A673 (cell line): ENCODE data around the gene ZNF212.

Source experiments
- EZH2 ChIP-seq: fragments of 200-600 bp; sonication (generic); IDR thresholded peaks from 2 replicates; pipeline ENCODE4 v1.6.1; 2017; ENCODE audit warnings: borderline replicate concordance, low read depth, mild to moderate bottlenecking, mixed read lengths, antibody characterized with exemption, low read length; ENCODE audit not compliant: poor library complexity, severe bottlenecking
- TF ChIP-seq, protein P1 (sequence below): fragments of 300-800, 200-600 bp; sonication (generic); conservative IDR thresholded peaks from 2 replicates; pipeline ENCODE4 v1.5.1; 2017; ENCODE audit warnings: low read depth, mild to moderate bottlenecking, antibody characterized with exemption, low read length, moderate library complexity, mixed read lengths

DNA sequence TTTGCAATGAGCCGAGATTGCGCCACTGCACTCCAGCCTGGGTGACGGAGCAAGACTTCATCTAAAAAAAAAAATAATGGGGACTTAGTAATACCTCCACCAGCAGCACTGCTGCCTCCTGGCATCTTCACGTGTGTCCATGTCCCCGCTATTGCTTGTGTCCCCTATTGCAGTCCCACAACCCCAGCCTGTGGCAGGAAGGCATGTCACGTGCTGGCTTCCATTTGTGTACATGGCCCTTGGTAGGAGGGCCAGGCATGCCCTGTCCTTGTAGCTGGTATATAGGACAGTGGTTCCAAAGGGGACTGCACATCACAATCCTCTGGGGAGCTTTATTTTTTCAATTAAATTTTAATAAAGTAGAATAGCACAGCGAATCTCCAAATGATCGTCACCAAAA is 28.3 kb downstream of the ZNF212 start:
- no peak for TF ChIP-seq EZH2
- TF ChIP-seq, protein P1, sequence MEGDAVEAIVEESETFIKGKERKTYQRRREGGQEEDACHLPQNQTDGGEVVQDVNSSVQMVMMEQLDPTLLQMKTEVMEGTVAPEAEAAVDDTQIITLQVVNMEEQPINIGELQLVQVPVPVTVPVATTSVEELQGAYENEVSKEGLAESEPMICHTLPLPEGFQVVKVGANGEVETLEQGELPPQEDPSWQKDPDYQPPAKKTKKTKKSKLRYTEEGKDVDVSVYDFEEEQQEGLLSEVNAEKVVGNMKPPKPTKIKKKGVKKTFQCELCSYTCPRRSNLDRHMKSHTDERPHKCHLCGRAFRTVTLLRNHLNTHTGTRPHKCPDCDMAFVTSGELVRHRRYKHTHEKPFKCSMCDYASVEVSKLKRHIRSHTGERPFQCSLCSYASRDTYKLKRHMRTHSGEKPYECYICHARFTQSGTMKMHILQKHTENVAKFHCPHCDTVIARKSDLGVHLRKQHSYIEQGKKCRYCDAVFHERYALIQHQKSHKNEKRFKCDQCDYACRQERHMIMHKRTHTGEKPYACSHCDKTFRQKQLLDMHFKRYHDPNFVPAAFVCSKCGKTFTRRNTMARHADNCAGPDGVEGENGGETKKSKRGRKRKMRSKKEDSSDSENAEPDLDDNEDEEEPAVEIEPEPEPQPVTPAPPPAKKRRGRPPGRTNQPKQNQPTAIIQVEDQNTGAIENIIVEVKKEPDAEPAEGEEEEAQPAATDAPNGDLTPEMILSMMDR, result no peak
